Measurements from ENCODE around the gene AHRR. TPM values are rescaled to one million over a fixed set of nuclear protein-coding genes. Genes with fewer than 3 reads are reported as not detected.

The AHRR gene
- total RNA-seq, 1 donor from 2014 or later, result 2.0 TPM

- TF ChIP-seq CTCF (IDR thresholded peaks at IDR 0.05; ENCODE audit: partially characterized antibody, unreplicated experiment), result no peak
- Mint-ChIP-seq H3K27me3 (ENCODE audit: unreplicated experiment) (peaks cover 4% of the 10 kb centered on the region), H3K4me1 (ENCODE audit: low read depth, unreplicated experiment) (no peaks in the 10 kb centered on the region), H3K4me3 (ENCODE audit: unreplicated experiment) (no peak overlapping the region), H3K9me3 (ENCODE audit: unreplicated experiment) (peaks cover 4% of the 10 kb centered on the region), H3K27ac (ENCODE audit: unreplicated experiment) (no peak overlapping the region), H3K36me3 (ENCODE audit: unreplicated experiment) (no peaks in the 10 kb centered on the region)
- no peak for DNase-seq
These were observed 8.3 kb downstream of the AHRR start for GRCh38 chr5:329768-330167.

GRCh38 chr5:332843-333242 is 11.3 kb downstream of the AHRR start:
- no peak overlapping the region for H3K4me3 Mint-ChIP-seq (ENCODE audit: unreplicated experiment)
- peaks cover 3% of the 10 kb centered on the region for H3K27me3 Mint-ChIP-seq (ENCODE audit: unreplicated experiment)
- DNase-seq, result no peak
- no peak for TF ChIP-seq CTCF (IDR thresholded peaks at IDR 0.05; ENCODE audit: partially characterized antibody, unreplicated experiment)
- H3K27ac Mint-ChIP-seq (ENCODE audit: unreplicated experiment), result no peak overlapping the region
- H3K4me1 Mint-ChIP-seq (ENCODE audit: low read depth, unreplicated experiment), result no peaks in the 10 kb centered on the region
- no peaks in the 10 kb centered on the region for H3K36me3 Mint-ChIP-seq (ENCODE audit: unreplicated experiment)
- H3K9me3 Mint-ChIP-seq (ENCODE audit: unreplicated experiment), result peaks cover 3% of the 10 kb centered on the region

GRCh38 chr5:333945-334344 is 12.4 kb downstream of the AHRR start:
- Mint-ChIP-seq H3K27ac (ENCODE audit: unreplicated experiment) (no peak overlapping the region), H3K4me3 (ENCODE audit: unreplicated experiment) (no peak overlapping the region), H3K36me3 (ENCODE audit: unreplicated experiment) (no peaks in the 10 kb centered on the region), H3K27me3 (ENCODE audit: unreplicated experiment) (no peaks in the 10 kb centered on the region), H3K9me3 (ENCODE audit: unreplicated experiment) (peaks cover 2% of the 10 kb centered on the region), H3K4me1 (ENCODE audit: low read depth, unreplicated experiment) (no peaks in the 10 kb centered on the region)
- no peak for TF ChIP-seq CTCF (IDR thresholded peaks at IDR 0.05; ENCODE audit: partially characterized antibody, unreplicated experiment)
- no peak for DNase-seq

- Mint-ChIP-seq H3K27ac (ENCODE audit: unreplicated experiment) (no peak overlapping the region), H3K36me3 (ENCODE audit: unreplicated experiment) (no peaks in the 10 kb centered on the region), H3K4me3 (ENCODE audit: unreplicated experiment) (no peak overlapping the region), H3K27me3 (ENCODE audit: unreplicated experiment) (no peaks in the 10 kb centered on the region), H3K9me3 (ENCODE audit: unreplicated experiment) (peaks cover 2% of the 10 kb centered on the region), H3K4me1 (ENCODE audit: low read depth, unreplicated experiment) (no peaks in the 10 kb centered on the region)
- no peak for TF ChIP-seq CTCF (IDR thresholded peaks at IDR 0.05; ENCODE audit: partially characterized antibody, unreplicated experiment)
- DNase-seq, result no peak
These were observed 13.6 kb downstream of the AHRR start for GRCh38 chr5:334903-335739.

GRCh38 chr5:335740-336038 is 14.2 kb downstream of the AHRR start:
- H3K4me1 Mint-ChIP-seq (ENCODE audit: low read depth, unreplicated experiment), result no peaks in the 10 kb centered on the region
- H3K27me3 Mint-ChIP-seq (ENCODE audit: unreplicated experiment), result no peaks in the 10 kb centered on the region
- DNase-seq, result no peak
- no peak overlapping the region for H3K27ac Mint-ChIP-seq (ENCODE audit: unreplicated experiment)
- H3K9me3 Mint-ChIP-seq (ENCODE audit: unreplicated experiment), result peaks cover 2% of the 10 kb centered on the region
- TF ChIP-seq CTCF (IDR thresholded peaks at IDR 0.05; ENCODE audit: partially characterized antibody, unreplicated experiment), result no peak
- no peaks in the 10 kb centered on the region for H3K36me3 Mint-ChIP-seq (ENCODE audit: unreplicated experiment)
- no peak overlapping the region for H3K4me3 Mint-ChIP-seq (ENCODE audit: unreplicated experiment)

Data from glutamatergic neuron (in vitro differentiated cells).